Fibroblast of upper back skin (primary cell): ENCODE data around the gene MPO.

ENCODE experiments used
- DNase-seq: peaks from one replicate; pipeline ENCODE4 v3.0.0-alpha.2; 2013

Gene MPO

GRCh38 chr17:58229384-58229783 lies 51.4 kb downstream of the MPO start:
- DNase-seq, result no peak

GRCh38 chr17:58228679-58229078 lies 52.1 kb downstream of the MPO start:
- DNase-seq, result no peak

GRCh38 chr17:58227733-58228132 lies 53.0 kb downstream of the MPO start:
- DNase-seq, result no peak

GRCh38 chr17:58224315-58224714 lies 56.4 kb downstream of the MPO start:
- DNase-seq, result peak; percentile 75
